K562 (cell line): Measurements from ENCODE around the gene MEIOB.

Experiments used
- ERF ChIP-seq: fragments of 450-650 bp; formaldehyde crosslinking; IDR thresholded peaks from 2 replicates; pipeline ENCODE4 v1.4.0; 2020; ENCODE audit warnings: mild to moderate bottlenecking, mixed read lengths
- FOXK2 ChIP-seq, 2 experiments: fragments of 450-650 bp; IDR thresholded peaks in 1 of 2; conservative IDR thresholded peaks in 1 of 2; 2 replicates each; pipeline ENCODE4 v1.6.1; 2016; ENCODE audit warnings: low read depth in 2 of 2, mild to moderate bottlenecking in 1 of 2
- MYNN ChIP-seq, 2 experiments: sonication (generic); formaldehyde crosslinking in 1 of 2; IDR thresholded peaks; 2 replicates each; pipeline versions ENCODE4 v1.5.0 to v1.6.1; 2016 to 2020; ENCODE audit warnings: antibody characterized with exemption in 1 of 2, missing genetic modification reagents in 1 of 2
- TF ChIP-seq, protein P1 (sequence below): fragments of 450-650 bp; IDR thresholded peaks from 2 replicates; pipeline ENCODE4 v1.6.1; 2016; ENCODE audit warnings: mild to moderate bottlenecking, moderate library complexity

DNA sequence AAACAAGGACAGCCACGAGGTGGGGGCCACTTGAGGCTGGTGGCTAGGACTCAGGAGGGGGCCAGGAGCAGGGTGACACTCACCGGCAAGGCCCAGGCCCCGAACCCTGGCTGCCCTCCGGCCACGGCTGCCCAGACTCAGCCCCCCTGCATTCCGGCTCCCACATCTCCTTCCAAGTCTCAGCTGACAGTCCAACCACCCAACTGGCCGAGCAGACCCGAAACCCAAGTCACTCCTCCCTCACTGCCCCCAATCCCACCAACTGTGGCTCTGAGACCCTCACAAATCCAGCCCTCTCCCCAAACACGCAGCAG, 54.7 kb downstream of the MEIOB start:
- no peak for TF ChIP-seq ERF
- TF ChIP-seq, protein P1, sequence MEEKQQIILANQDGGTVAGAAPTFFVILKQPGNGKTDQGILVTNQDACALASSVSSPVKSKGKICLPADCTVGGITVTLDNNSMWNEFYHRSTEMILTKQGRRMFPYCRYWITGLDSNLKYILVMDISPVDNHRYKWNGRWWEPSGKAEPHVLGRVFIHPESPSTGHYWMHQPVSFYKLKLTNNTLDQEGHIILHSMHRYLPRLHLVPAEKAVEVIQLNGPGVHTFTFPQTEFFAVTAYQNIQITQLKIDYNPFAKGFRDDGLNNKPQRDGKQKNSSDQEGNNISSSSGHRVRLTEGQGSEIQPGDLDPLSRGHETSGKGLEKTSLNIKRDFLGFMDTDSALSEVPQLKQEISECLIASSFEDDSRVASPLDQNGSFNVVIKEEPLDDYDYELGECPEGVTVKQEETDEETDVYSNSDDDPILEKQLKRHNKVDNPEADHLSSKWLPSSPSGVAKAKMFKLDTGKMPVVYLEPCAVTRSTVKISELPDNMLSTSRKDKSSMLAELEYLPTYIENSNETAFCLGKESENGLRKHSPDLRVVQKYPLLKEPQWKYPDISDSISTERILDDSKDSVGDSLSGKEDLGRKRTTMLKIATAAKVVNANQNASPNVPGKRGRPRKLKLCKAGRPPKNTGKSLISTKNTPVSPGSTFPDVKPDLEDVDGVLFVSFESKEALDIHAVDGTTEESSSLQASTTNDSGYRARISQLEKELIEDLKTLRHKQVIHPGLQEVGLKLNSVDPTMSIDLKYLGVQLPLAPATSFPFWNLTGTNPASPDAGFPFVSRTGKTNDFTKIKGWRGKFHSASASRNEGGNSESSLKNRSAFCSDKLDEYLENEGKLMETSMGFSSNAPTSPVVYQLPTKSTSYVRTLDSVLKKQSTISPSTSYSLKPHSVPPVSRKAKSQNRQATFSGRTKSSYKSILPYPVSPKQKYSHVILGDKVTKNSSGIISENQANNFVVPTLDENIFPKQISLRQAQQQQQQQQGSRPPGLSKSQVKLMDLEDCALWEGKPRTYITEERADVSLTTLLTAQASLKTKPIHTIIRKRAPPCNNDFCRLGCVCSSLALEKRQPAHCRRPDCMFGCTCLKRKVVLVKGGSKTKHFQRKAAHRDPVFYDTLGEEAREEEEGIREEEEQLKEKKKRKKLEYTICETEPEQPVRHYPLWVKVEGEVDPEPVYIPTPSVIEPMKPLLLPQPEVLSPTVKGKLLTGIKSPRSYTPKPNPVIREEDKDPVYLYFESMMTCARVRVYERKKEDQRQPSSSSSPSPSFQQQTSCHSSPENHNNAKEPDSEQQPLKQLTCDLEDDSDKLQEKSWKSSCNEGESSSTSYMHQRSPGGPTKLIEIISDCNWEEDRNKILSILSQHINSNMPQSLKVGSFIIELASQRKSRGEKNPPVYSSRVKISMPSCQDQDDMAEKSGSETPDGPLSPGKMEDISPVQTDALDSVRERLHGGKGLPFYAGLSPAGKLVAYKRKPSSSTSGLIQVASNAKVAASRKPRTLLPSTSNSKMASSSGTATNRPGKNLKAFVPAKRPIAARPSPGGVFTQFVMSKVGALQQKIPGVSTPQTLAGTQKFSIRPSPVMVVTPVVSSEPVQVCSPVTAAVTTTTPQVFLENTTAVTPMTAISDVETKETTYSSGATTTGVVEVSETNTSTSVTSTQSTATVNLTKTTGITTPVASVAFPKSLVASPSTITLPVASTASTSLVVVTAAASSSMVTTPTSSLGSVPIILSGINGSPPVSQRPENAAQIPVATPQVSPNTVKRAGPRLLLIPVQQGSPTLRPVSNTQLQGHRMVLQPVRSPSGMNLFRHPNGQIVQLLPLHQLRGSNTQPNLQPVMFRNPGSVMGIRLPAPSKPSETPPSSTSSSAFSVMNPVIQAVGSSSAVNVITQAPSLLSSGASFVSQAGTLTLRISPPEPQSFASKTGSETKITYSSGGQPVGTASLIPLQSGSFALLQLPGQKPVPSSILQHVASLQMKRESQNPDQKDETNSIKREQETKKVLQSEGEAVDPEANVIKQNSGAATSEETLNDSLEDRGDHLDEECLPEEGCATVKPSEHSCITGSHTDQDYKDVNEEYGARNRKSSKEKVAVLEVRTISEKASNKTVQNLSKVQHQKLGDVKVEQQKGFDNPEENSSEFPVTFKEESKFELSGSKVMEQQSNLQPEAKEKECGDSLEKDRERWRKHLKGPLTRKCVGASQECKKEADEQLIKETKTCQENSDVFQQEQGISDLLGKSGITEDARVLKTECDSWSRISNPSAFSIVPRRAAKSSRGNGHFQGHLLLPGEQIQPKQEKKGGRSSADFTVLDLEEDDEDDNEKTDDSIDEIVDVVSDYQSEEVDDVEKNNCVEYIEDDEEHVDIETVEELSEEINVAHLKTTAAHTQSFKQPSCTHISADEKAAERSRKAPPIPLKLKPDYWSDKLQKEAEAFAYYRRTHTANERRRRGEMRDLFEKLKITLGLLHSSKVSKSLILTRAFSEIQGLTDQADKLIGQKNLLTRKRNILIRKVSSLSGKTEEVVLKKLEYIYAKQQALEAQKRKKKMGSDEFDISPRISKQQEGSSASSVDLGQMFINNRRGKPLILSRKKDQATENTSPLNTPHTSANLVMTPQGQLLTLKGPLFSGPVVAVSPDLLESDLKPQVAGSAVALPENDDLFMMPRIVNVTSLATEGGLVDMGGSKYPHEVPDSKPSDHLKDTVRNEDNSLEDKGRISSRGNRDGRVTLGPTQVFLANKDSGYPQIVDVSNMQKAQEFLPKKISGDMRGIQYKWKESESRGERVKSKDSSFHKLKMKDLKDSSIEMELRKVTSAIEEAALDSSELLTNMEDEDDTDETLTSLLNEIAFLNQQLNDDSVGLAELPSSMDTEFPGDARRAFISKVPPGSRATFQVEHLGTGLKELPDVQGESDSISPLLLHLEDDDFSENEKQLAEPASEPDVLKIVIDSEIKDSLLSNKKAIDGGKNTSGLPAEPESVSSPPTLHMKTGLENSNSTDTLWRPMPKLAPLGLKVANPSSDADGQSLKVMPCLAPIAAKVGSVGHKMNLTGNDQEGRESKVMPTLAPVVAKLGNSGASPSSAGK, result no peak
- no peak for TF ChIP-seq FOXK2 (conservative IDR thresholded peaks at IDR 0.05 in 1 of 2, IDR thresholded peaks at IDR 0.05 in 1 of 2; ENCODE audit: low read depth in 2 of 2)
- TF ChIP-seq MYNN (IDR thresholded peaks at IDR 0.05), result no peak
- no peak for TF ChIP-seq MYNN (CRISPR knock-in tag; IDR thresholded peaks at IDR 0.05)
